HEK293T (cell line): ENCODE measurements around the gene MAU2.
"Not testable (repeated sequence)": the region's sequence is repeated elsewhere in the genome, so short reads cannot be mapped to it uniquely, and the experiment has no call there.

ENCODE experiments used
- CTCF ChIA-PET: fragments of 350-600 bp; formaldehyde crosslinking; extraction: SDS; loops from one replicate; lab custom pipeline; 2021; ENCODE audit warnings: antibody characterized with exemption, inconsistent platforms; lab: Yijun Ruan, JAX
- POLR2A ChIA-PET: fragments of 350-600 bp; formaldehyde crosslinking; extraction: SDS; loops from one replicate; lab custom pipeline; 2020; ENCODE audit warnings: antibody characterized with exemption, inconsistent platforms; lab: Yijun Ruan, JAX
- DNase-seq: peaks from one replicate; pipeline ENCODE4 v3.0.0; 2012; ENCODE audit warnings: mixed read lengths; ENCODE audit errors: extremely low spot score
- ARNT ChIP-seq: fragments of 450-650 bp; IDR thresholded peaks from 2 replicates; pipeline ENCODE4 v1.6.1; 2017; ENCODE audit warnings: mild to moderate bottlenecking
- BHLHE40 ChIP-seq: fragments of 450-650 bp; IDR thresholded peaks from 2 replicates; pipeline ENCODE4 v1.6.1; 2016; ENCODE audit warnings: mild to moderate bottlenecking, moderate library complexity, borderline replicate concordance
- CTBP1 ChIP-seq: fragments of 450-650 bp; IDR thresholded peaks from 2 replicates; pipeline ENCODE4 v1.6.1; 2016; ENCODE audit warnings: borderline replicate concordance
- ELF4 ChIP-seq: fragments of 450-650 bp; IDR thresholded peaks from 2 replicates; pipeline ENCODE4 v1.6.1; 2017; ENCODE audit warnings: antibody characterized with exemption
- FOXA1 ChIP-seq: fragments of 450-650 bp; IDR thresholded peaks from 2 replicates; pipeline ENCODE4 v1.6.1; 2016; ENCODE audit warnings: mild to moderate bottlenecking
- FOXK2 ChIP-seq: fragments of 450-650 bp; IDR thresholded peaks from 2 replicates; pipeline ENCODE4 v1.6.1; 2016; ENCODE audit warnings: mild to moderate bottlenecking
- FOXM1 ChIP-seq: fragments of 450-650 bp; IDR thresholded peaks from 2 replicates; pipeline ENCODE4 v1.6.1; 2017; ENCODE audit warnings: mild to moderate bottlenecking, borderline replicate concordance
- HDGF ChIP-seq: fragments of 450-650 bp; IDR thresholded peaks from 2 replicates; pipeline ENCODE4 v1.6.1; 2017; ENCODE audit warnings: antibody characterized with exemption, borderline replicate concordance
- L3MBTL2 ChIP-seq: fragments of 450-650 bp; conservative IDR thresholded peaks from 2 replicates; pipeline ENCODE4 v1.6.1; 2016; ENCODE audit warnings: mild to moderate bottlenecking
- LEF1 ChIP-seq: fragments of 450-650 bp; IDR thresholded peaks from 2 replicates; pipeline ENCODE4 v1.6.1; 2017; ENCODE audit warnings: mild to moderate bottlenecking, borderline replicate concordance
- NFRKB ChIP-seq: fragments of 450-650 bp; IDR thresholded peaks from 2 replicates; pipeline ENCODE4 v1.6.1; 2016; ENCODE audit warnings: mild to moderate bottlenecking, moderate library complexity
- SP1 ChIP-seq: fragments of 450-650 bp; IDR thresholded peaks from 2 replicates; pipeline ENCODE4 v1.6.1; 2017
- SUZ12 ChIP-seq: fragments of 450-650 bp; IDR thresholded peaks from 2 replicates; pipeline ENCODE4 v1.6.1; 2016; ENCODE audit warnings: mild to moderate bottlenecking
- TARDBP ChIP-seq: fragments of 450-650 bp; IDR thresholded peaks from 2 replicates; pipeline ENCODE4 v1.6.1; 2016
- ZNF384 ChIP-seq: fragments of 450-650 bp; IDR thresholded peaks from 2 replicates; pipeline ENCODE4 v1.6.1; 2016
- TF ChIP-seq, protein P1 (sequence below): fragments of 450-650 bp; IDR thresholded peaks from 2 replicates; pipeline ENCODE4 v1.6.1; 2016

The MAU2 gene

DNA sequence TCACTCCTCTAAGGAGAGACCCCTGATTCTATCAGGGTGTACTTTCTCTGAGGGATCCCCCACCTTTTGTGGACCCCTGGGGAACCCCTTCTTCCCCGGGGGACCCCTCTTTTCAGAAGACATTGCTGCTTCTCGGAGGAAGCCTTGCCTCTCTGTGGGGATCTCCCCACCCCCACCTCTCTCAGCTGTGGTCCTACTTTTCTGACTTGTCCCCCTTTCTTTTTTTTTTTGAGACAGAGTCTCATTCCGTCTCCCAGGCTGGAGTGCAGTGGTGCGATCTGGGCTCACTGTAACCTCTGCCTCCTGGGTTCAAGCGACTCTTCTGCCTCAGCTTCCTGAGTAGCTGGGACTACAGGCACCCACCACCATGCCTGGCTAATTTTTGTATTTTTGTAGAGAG, 66.5 kb downstream of the MAU2 start:
- ChIA-PET CTCF (no interaction called here), POLR2A (no interaction called here)
- no peak for TF ChIP-seq FOXK2
- TF ChIP-seq ELF4 = no peak
- TF ChIP-seq FOXM1 = no peak
- no peak for TF ChIP-seq SUZ12
- TF ChIP-seq ZNF384 = no peak
- DNase-seq = no peak

DNA sequence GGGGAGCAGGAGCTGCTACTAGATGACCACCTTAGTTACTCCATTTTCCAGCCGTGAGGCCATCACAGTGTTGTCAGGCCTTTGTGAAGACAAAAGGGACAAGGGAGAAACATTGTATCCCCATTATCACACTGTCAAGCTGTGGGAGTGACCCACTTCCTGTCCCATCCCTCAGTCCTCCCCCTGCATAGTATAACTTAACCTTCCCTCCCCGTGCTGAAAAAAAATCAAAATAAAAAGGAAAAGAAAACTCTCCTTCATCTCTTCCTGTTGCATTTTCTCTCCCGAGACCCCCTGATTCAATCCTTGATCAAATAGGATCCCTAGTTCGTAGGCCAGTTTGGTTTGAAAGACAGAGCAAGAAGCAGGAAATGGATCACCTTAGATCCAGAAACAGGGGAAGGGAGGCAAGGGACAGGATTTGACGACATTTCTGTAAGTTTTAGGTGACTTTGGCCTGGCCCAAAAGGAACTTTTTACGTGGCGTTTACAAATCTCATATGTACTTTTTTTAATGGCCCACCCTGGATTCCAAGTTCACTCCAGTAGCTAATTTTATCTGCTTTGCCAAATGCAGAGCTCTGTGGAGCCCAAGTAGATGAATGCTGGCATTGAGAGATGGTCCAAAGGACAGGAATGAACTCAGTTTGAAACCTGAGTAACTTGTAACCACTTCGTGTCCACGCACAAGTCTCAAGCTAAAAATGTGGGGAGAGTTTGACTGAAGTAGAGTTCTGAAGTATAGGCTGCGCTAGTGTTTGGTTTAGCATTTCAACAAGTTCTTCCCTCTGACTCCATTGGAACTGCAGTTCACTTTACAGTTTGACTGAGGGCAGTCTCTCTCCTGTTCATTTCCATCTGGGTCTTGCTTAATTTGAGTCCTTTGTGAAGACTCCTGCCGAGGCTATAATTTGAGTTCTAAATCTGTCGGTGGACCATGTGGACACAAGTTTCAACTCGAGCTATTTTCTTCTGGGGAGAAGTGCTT, 68.2 kb downstream of the MAU2 start:
- DNase-seq = no peak
- TF ChIP-seq SUZ12 = no peak
- no peak for TF ChIP-seq ZNF384
- ChIA-PET POLR2A (interaction anchor here (0.6 to 1.5 kb wide), 2 partner anchors 16 to 24 kb away, joined by 4 to 6 read pairs; partner anchors contain the start of gene GATAD2A), CTCF (interaction anchor here (0.8 to 1.5 kb wide), 2 partner anchors 16 to 87 kb away, joined by 3 to 4 read pairs; partner anchors contain the start of gene GATAD2A)

DNA sequence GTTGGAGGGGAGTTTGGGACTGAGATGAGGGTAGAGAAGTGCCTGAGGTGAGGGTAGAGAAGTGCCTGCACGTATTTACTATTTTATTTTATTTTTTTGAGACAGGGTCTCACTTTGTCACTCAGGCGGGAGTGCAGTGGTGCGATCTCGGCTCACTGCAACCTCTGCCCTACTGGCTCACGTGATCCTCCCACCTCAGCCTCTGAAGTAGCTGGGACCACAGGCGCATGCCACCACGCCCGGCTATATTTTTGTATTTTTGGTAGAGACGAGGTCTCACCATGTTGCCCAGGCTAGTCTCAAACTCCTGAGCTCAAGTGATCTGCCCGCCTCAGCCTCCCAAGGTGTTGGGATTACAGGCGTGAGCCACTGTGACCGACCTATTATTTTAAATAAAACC, 69.1 kb downstream of the MAU2 start:
- CTCF ChIA-PET = interaction anchor here (1.5 kb wide), 1 partner anchor 86 kb away, joined by 4 read pairs; no protein-coding TSS in a partner anchor
- POLR2A ChIA-PET = interaction anchor here (0.6 to 1.5 kb wide), 2 partner anchors 16 to 25 kb away, joined by 4 to 6 read pairs; partner anchors contain the start of gene GATAD2A
- DNase-seq = not testable (repeated sequence)

DNA sequence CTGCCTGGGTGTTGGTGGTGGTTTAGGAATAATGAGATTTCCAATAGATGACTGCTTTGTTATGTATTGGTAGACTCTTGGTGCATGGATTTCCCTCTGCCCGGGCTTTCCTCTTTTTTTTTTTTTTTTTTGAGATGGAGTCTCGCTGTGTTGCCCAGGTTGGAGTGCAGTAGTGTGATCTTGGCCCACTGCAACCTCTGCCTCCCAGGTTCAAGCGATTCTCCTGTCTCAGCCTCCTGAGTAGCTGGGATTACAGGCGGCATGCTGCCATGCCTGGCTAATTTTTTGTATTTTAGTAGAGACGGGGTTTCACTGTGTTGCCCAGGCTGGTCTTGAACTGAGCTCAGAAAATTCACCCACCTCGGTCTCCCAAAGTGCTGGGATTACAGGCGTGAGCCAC, 73.7 kb downstream of the MAU2 start:
- POLR2A ChIA-PET = interaction anchor here (1.0 kb wide), 1 partner anchor 30 kb away, joined by 3 read pairs; no protein-coding TSS in a partner anchor
- CTCF ChIA-PET = not testable (repeated sequence)

DNA sequence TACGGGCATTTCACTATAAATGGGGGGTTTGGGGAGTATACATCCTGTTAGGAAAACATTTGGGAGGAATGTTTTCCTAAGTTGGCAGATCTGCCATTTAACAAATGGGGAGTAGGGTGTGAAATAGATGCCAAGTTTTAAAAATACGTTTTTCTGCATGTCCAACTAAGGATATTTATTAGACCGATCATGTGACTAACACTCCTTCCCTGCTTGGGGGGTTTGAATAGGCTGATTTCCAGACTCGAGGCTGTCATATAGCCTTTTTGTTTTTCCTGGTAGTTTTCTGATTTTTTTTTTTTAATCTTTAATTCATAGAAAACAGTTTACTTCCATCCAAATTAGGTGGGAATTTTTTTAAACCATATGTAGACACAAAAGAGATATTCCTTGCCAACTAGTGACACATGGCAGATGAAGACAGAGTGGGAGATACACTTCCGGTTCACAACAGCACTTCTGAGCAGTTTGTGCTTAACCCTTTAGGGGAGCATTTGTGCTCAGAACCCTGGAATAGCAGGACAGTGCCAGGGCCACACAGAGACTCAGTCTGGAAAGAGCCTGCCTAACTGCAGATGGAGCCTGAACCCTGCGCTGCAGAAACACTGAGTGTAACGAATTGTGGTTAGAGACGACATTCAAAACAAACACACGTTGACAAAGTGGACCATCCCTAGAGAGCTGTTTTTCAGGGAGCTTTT, 79.3 kb downstream of the MAU2 start:
- CTCF ChIA-PET = interaction anchor here (0.8 kb wide), 1 partner anchor 76 kb away, joined by 3 read pairs; no protein-coding TSS in a partner anchor
- DNase-seq = no peak
- TF ChIP-seq L3MBTL2 = no peak
- TF ChIP-seq, protein P1, sequence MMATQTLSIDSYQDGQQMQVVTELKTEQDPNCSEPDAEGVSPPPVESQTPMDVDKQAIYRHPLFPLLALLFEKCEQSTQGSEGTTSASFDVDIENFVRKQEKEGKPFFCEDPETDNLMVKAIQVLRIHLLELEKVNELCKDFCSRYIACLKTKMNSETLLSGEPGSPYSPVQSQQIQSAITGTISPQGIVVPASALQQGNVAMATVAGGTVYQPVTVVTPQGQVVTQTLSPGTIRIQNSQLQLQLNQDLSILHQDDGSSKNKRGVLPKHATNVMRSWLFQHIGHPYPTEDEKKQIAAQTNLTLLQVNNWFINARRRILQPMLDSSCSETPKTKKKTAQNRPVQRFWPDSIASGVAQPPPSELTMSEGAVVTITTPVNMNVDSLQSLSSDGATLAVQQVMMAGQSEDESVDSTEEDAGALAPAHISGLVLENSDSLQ = no peak
- no peak for TF ChIP-seq FOXA1
- no peak for TF ChIP-seq FOXK2
- TF ChIP-seq BHLHE40 = no peak
- TF ChIP-seq NFRKB = no peak
- TF ChIP-seq CTBP1 = no peak
- no peak for TF ChIP-seq HDGF
- no peak for TF ChIP-seq LEF1
- no peak for TF ChIP-seq FOXM1
- no peak for TF ChIP-seq SP1
- no peak for TF ChIP-seq ELF4
- no peak for TF ChIP-seq TARDBP
- TF ChIP-seq SUZ12 = no peak
- TF ChIP-seq ZNF384 = no peak
- POLR2A ChIA-PET = no interaction called here

More for the DNA sequence above, 73.7 kb downstream of the MAU2 start:
- DNase-seq = not testable (repeated sequence)

DNA sequence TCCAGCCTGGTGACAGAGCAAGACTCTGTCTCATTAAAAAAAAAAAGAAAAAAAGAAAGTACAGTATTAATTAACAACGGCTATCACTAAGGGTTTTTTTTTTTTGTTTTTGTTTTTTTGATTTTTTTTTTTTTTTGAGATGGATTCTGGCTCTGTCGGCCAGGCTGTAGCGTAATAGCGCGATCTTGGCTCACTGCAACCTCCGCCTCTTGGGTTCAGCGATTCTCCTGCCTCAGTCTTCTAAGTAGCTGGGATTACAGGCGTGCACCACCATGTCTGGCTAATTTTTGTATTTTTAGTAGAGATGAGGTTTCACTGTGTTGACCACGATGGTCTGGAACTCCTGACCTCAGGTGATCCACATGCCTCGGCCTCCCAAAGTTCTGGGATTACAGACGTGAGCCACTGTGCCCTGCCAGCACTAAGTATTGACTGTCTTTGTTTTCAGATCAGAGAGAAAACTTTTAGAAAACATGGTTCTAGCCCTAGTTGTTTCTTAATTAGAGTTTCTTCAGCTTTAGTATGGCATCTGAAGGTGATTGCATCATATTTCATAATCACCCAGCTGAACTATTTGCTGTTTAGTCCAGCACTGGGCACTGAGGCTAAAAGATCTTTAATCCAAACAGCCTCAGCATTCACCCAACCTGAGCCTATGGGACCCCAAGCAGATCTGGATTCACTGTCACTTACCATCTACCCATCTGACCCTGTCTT, 82.2 kb downstream of the MAU2 start:
- TF ChIP-seq ZNF384 (peak; percentile 30; the same call in 1 of the 2 replicates), NFRKB (no peak)
- POLR2A ChIA-PET = interaction anchor here (4.1 kb wide), 1 partner anchor 18 kb away, joined by 21 read pairs; no protein-coding TSS in a partner anchor
- DNase-seq = no peak
- CTCF ChIA-PET = interaction anchor here (0.5 kb wide), 1 partner anchor 23 kb away, joined by 3 read pairs; no protein-coding TSS in a partner anchor

DNA sequence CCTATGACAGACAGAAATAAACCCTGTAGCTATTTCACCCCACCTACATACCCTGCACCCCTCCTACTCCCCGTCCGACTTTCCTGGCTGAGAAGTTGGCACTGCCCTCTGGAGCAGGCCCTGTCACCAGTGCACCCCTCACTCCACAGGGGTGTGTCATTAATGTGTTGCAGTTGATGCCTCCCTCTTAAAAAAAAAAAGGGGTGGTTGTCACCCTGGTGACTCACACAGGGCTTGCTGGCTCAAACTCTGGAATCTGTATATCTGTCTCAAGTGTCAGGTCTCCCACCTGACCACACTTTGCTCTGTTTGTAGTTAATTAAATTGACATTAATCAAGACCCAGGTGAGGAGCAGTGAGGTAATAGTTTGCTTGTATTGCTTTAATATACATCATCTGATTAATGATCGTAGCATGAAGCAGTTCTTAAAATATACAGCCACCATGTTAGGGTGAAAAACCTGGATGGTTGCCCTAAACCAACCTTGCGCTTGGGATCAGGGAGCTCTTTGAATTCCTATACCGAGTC, 82.8 kb downstream of the MAU2 start:
- no peak for TF ChIP-seq NFRKB
- no peak for TF ChIP-seq SUZ12
- no peak for TF ChIP-seq HDGF
- no peak for TF ChIP-seq CTBP1
- TF ChIP-seq FOXK2 = no peak
- no peak for TF ChIP-seq FOXA1
- TF ChIP-seq, protein P1 = no peak
- no peak for TF ChIP-seq SP1
- no peak for TF ChIP-seq TARDBP
- TF ChIP-seq FOXM1 = no peak
- TF ChIP-seq ELF4 = no peak
- no peak for TF ChIP-seq LEF1
- TF ChIP-seq L3MBTL2 = no peak
- no peak for TF ChIP-seq ARNT
- TF ChIP-seq BHLHE40 = no peak
- ChIA-PET POLR2A (interaction anchor here (4.1 kb wide), 1 partner anchor 18 kb away, joined by 21 read pairs; no protein-coding TSS in a partner anchor), CTCF (interaction anchor here (0.5 kb wide), 1 partner anchor 24 kb away, joined by 3 read pairs; no protein-coding TSS in a partner anchor)
- no peak for DNase-seq
